22Rv1 (cell line): ENCODE measurements around the gene SORCS2.

Experiments used
- ZFX ChIP-seq: fragments of 450-650 bp; IDR thresholded peaks from 2 replicates; pipeline ENCODE4 v1.6.1; 2017; ENCODE audit warnings: antibody characterized with exemption, borderline replicate concordance
- TF ChIP-seq, protein P1 (sequence below): fragments of 450-650 bp; IDR thresholded peaks from 2 replicates; pipeline ENCODE4 v1.5.1; 2017; ENCODE audit warnings: mild to moderate bottlenecking

DNA sequence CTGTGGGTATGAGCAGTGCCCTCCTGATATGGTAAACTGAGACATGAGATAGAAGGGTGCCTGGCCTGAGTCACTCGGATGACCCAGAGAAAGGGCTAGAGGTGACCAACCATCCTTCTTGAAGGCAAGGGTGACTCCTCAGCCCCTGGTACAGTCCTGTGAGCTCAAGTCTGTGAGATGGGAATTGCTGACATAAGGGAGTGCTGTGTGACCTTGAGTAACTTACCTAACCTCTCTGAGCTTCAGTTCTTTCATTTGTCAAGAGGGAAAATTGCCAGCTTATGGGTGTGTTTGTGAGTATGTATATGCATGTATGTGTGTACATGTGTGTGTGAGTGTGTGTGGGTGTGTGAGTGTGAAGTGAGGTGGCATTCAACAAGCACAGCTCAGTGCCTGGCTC lies 452.8 kb downstream of the SORCS2 start:
- TF ChIP-seq, protein P1, sequence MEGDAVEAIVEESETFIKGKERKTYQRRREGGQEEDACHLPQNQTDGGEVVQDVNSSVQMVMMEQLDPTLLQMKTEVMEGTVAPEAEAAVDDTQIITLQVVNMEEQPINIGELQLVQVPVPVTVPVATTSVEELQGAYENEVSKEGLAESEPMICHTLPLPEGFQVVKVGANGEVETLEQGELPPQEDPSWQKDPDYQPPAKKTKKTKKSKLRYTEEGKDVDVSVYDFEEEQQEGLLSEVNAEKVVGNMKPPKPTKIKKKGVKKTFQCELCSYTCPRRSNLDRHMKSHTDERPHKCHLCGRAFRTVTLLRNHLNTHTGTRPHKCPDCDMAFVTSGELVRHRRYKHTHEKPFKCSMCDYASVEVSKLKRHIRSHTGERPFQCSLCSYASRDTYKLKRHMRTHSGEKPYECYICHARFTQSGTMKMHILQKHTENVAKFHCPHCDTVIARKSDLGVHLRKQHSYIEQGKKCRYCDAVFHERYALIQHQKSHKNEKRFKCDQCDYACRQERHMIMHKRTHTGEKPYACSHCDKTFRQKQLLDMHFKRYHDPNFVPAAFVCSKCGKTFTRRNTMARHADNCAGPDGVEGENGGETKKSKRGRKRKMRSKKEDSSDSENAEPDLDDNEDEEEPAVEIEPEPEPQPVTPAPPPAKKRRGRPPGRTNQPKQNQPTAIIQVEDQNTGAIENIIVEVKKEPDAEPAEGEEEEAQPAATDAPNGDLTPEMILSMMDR: no peak
- no peak for TF ChIP-seq ZFX
